Endodermal cell (in vitro differentiated cells): ENCODE data around the gene TLE5. TPM values are rescaled to one million over a fixed set of nuclear protein-coding genes. Genes with fewer than 3 reads are reported as not detected.

Source experiments
- DNase-seq: peaks from one replicate; pipeline ENCODE4 v3.0.0-alpha.2; 2017
- H3K27ac ChIP-seq: 2 replicates; pipeline ENCODE4 v1.5.1; 2013; ENCODE audit warnings: mild to moderate bottlenecking, low read depth, low read length, moderate library complexity
- H3K27me3 ChIP-seq: 2 replicates; pipeline ENCODE4 v1.6.1; 2013; ENCODE audit warnings: mild to moderate bottlenecking, low read length, moderate library complexity; ENCODE audit not compliant: insufficient read depth, control insufficient read depth, poor library complexity, severe bottlenecking
- H3K36me3 ChIP-seq: 2 replicates; pipeline ENCODE4 v1.7.0; 2013; ENCODE audit warnings: mild to moderate bottlenecking, low read length, moderate library complexity; ENCODE audit not compliant: control insufficient read depth, insufficient read depth
- H3K4me1 ChIP-seq: one replicate; pipeline ENCODE4 v1.7.0; 2013; ENCODE audit warnings: low read length; ENCODE audit not compliant: control insufficient read depth, insufficient read depth
- H3K4me3 ChIP-seq: 2 replicates; pipeline ENCODE4 v1.5.1; 2013; ENCODE audit warnings: mild to moderate bottlenecking, low read length, moderate library complexity
- H3K9ac ChIP-seq: 2 replicates; pipeline ENCODE4 v1.6.1; 2013; ENCODE audit warnings: mild to moderate bottlenecking, low read length, moderate library complexity; ENCODE audit not compliant: poor library complexity, severe bottlenecking; ENCODE audit errors: extremely low read depth
- H3K9me3 ChIP-seq: 2 replicates; pipeline ENCODE4 v1.6.1; 2013; ENCODE audit warnings: mild to moderate bottlenecking, low read length, moderate library complexity; ENCODE audit not compliant: control insufficient read depth
- H3K27ac Mint-ChIP-seq: 2 replicates; pipeline ENCODE4 v1.8.0; 2020; ENCODE audit warnings: mixed read lengths
- H3K27me3 Mint-ChIP-seq: 2 replicates; pipeline ENCODE4 v1.8.0; 2021; ENCODE audit warnings: mild to moderate bottlenecking, mixed read lengths; ENCODE audit not compliant: insufficient read depth
- H3K36me3 Mint-ChIP-seq: 2 replicates; pipeline ENCODE4 v1.8.0; 2020; ENCODE audit warnings: low read depth, mixed read lengths
- H3K4me1 Mint-ChIP-seq: 2 replicates; pipeline ENCODE4 v1.8.0; 2020; ENCODE audit warnings: mixed read lengths
- H3K4me3 Mint-ChIP-seq: 2 replicates; pipeline ENCODE4 v1.8.0; 2020; ENCODE audit warnings: mild to moderate bottlenecking, moderate library complexity, mixed read lengths
- H3K9me3 Mint-ChIP-seq: 2 replicates; pipeline ENCODE4 v1.8.0; 2020; ENCODE audit warnings: mild to moderate bottlenecking, mixed read lengths
- WGBS, 2 experiments: methylation state at CpG; one replicate each; pipeline versions ENCODE4 v1.1.5 to v1.1.7; 2013; ENCODE audit warnings: missing lambda C conversion rate in 2 of 2, mixed read lengths in 1 of 2; ENCODE audit not compliant: insufficient coverage in 1 of 2, insufficient read length in 1 of 2; 5-methylcytosine and 5-hydroxymethylcytosine counted together
- long read RNA-seq, 4 experiments: library from polyadenylated mRNA in 2 of 4; library from RNA in 1 of 4; library from capped mRNA in 1 of 4; stranded (forward) in 3 of 4; unstranded in 1 of 4; transcript quantifications; one replicate each; pipeline ENCODE4 v2.0.0, GENCODE V29; 2020 to 2021; ENCODE audit warnings: inconsistent platforms in 1 of 4
- polyA plus RNA-seq, 2 experiments: library from polyadenylated mRNA; stranded (reverse); fragments of 50-300 nt; gene quantifications; one replicate each; pipeline ENCODE4 v1.2.3, GENCODE V29; 2013
- total RNA-seq, 2 donors: library from RNA; stranded (reverse); fragmentation: NEBNext Ultra II Directional in 1 of 2; extraction: Animal tissue kit (Norgen Biotek cat#: 25700) in 1 of 2; gene quantifications; 2 replicates in 1 of 2; 3 replicates in 1 of 2; pipeline ENCODE4 v1.2.1, GENCODE V29; 2021
- TF ChIP-seq, protein P1 (sequence below): fragments of 200-600 bp; sonication (generic); conservative IDR thresholded peaks from 2 replicates; pipeline ENCODE4 v1.5.0; 2021; ENCODE audit warnings: antibody characterized with exemption, mild to moderate bottlenecking

The TLE5 gene, protein sequence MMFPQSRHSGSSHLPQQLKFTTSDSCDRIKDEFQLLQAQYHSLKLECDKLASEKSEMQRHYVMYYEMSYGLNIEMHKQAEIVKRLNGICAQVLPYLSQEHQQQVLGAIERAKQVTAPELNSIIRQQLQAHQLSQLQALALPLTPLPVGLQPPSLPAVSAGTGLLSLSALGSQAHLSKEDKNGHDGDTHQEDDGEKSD
- 100 to 1,000 TPM; 488 to 575 TPM for total RNA-seq
- polyA plus RNA-seq (2013, experiment 1 of 2) = 171 TPM
- 199 TPM for polyA plus RNA-seq (2013, experiment 2 of 2)
- long read RNA-seq, experiment 1, transcript AES-202 (7 exons, 1,608 nt) = major isoform, 63 of 282 reads
- long read RNA-seq, experiment 1, transcript AES-207 (6 exons, 942 nt) = minor isoform, 6 of 282 reads
- long read RNA-seq, experiment 1, partial matches to known transcripts = 17 of 282 reads
- long read RNA-seq, experiment 1, other reads (novel, unspliced or antisense) = 187 of 282 reads
- long read RNA-seq, experiment 2, transcript AES-207 (6 exons, 942 nt) = minor isoform, 23 of 816 reads
- long read RNA-seq, experiment 2, transcript AES-210 (3 exons, 1,100 nt) = minor isoform, 6 of 816 reads
- long read RNA-seq, experiment 2, transcript AES-202 (7 exons, 1,608 nt) = major isoform, 683 of 816 reads
- long read RNA-seq, experiment 2, transcript AES-201 (7 exons, 1,884 nt) = minor isoform, 25 of 816 reads
- long read RNA-seq, experiment 2, partial matches to known transcripts = 14 of 816 reads
- long read RNA-seq, experiment 2, other reads (novel, unspliced or antisense) = 61 of 816 reads
- long read RNA-seq, experiment 3, transcript AES-201 (7 exons, 1,884 nt) = major isoform, 38 of 102 reads
- long read RNA-seq, experiment 3, transcript AES-202 (7 exons, 1,608 nt) = minor isoform, 28 of 102 reads
- long read RNA-seq, experiment 3, transcript AES-207 (6 exons, 942 nt) = minor isoform, 15 of 102 reads
- long read RNA-seq, experiment 3, partial matches to known transcripts = 15 of 102 reads
- long read RNA-seq, experiment 3, other reads (novel, unspliced or antisense) = 4 of 102 reads
- long read RNA-seq, experiment 4, transcript AES-207 (6 exons, 942 nt) = minor isoform, 8 of 146 reads
- long read RNA-seq, experiment 4, transcript AES-201 (7 exons, 1,884 nt) = major isoform, 26 of 146 reads
- long read RNA-seq, experiment 4, transcript AES-210 (3 exons, 1,100 nt) = minor isoform, 6 of 146 reads
- long read RNA-seq, experiment 4, partial matches to known transcripts = 64 of 146 reads
- long read RNA-seq, experiment 4, other reads (novel, unspliced or antisense) = 35 of 146 reads

DNA sequence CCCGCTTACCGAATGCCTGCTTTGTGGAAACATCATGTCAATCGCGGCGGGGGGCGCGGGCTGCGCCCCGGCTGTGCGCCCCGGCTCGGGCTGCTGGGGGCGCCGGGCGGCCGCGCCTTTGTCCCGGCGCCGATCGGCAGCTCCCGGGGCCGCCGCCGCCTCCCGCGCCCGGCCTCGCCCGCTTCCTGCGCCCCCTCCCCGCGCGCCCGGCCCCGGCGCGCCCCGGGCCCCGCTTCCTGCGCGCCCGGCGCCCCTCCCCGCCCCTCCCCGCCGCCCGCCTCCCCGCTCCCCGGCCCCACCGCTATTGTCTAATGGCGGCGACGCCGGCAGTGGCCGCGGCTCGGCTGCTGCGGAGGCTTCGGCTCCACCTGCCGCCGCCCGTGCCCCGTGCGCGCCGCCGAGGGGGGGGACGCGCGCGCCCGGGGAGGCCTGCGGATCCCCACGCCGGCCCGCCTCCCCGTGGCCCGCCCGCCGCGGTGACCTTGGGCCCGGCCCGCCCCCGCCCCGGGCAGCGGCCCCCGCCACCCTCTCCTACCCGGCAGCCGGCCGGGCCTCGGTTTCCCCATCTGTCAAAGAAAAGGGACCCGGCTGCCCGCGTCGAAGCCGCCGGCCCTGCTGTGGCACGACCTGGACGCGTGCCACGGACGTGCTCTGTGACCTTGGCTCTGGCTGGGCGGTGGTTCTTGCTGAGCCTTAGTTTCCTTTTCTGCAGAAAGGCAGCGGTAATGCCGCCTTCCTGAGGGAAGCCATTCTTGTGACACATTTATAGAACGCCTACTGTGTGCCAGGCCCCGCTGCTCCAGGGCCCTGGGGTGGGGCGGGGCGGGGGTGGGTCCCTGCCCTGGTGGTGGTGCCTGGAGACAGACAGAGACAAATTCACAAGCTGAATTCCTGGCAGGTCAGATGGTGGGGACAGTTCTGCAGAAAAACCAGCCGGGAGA, at the start of gene TLE5:
Gene TLE5 (minus strand): TSS at position 331 of the 941 bp plus-strand sequence. CDS start 295 bp downstream, at position 36.
- Histone ChIP-seq H3K4me1 (no peaks in the 10 kb centered on the region), H3K9me3 (no peaks in the 10 kb centered on the region), H3K27me3 (no peaks in the 10 kb centered on the region), H3K9ac (peak within 1 kb of the TSS; percentile 69), H3K36me3 (peaks cover 34% of the 10 kb centered on the region), H3K4me3 (peak within 1 kb of the TSS; percentile 87), H3K27ac (no peak within 1 kb of the TSS)
- Mint-ChIP-seq H3K36me3 (peaks cover 30% of the 10 kb centered on the region), H3K4me1 (peaks cover 21% of the 10 kb centered on the region), H3K27ac (peak within 1 kb of the TSS; percentile 74), H3K9me3 (no peaks in the 10 kb centered on the region), H3K4me3 (peak within 1 kb of the TSS; percentile 72), H3K27me3 (no peaks in the 10 kb centered on the region)
- DNase-seq = peak; percentile 75
- TF ChIP-seq, protein P1, sequence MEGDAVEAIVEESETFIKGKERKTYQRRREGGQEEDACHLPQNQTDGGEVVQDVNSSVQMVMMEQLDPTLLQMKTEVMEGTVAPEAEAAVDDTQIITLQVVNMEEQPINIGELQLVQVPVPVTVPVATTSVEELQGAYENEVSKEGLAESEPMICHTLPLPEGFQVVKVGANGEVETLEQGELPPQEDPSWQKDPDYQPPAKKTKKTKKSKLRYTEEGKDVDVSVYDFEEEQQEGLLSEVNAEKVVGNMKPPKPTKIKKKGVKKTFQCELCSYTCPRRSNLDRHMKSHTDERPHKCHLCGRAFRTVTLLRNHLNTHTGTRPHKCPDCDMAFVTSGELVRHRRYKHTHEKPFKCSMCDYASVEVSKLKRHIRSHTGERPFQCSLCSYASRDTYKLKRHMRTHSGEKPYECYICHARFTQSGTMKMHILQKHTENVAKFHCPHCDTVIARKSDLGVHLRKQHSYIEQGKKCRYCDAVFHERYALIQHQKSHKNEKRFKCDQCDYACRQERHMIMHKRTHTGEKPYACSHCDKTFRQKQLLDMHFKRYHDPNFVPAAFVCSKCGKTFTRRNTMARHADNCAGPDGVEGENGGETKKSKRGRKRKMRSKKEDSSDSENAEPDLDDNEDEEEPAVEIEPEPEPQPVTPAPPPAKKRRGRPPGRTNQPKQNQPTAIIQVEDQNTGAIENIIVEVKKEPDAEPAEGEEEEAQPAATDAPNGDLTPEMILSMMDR = peak; percentile 32
- 4 to 11% methylated on average over 29 to 96 of the region's 111 CpGs for WGBS, 2 experiments

DNA sequence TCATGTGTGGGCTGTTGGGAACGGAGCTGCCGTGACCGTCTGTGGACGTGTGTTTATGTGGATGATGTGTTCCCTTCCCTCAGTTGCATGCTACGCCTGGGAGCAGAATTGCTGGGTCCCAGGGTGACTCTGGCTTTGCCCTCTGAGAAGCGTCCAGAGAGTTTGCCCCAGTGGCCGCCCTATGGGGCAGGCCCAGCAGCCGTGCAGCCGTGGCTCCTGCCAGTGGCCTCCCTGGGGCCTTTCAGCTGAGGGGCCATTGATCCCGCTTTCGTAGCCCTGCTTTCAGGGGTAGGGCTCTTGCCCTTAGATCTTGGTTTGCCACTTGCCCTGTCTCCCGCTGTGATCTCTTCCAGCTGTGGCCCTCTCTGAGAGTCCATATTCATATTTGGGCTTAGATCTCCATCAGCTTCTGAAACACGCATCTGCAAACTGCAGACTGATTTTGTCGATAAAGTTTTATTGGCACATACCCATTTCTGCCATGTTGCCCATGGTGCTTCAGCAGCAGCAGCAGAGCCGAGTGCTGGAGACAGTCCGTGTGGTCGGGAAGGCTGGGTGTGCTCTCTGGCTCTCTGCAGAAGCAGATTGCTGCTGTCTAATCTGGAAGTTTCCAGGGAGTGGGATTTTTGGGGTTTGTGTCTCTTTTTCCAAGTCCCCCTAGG, 49.4 kb upstream of the TLE5 start:
- H3K4me1 ChIP-seq = no peaks in the 10 kb centered on the region
- no peak overlapping the region for H3K4me3 Mint-ChIP-seq
- H3K27ac ChIP-seq = no peak overlapping the region
- peaks cover 14% of the 10 kb centered on the region for H3K4me1 Mint-ChIP-seq
- WGBS, 2 experiments = 93 to 94% methylated on average over 12 to 17 of the region's 17 CpGs
- no peak overlapping the region for H3K4me3 ChIP-seq
- H3K27me3 ChIP-seq = no peaks in the 10 kb centered on the region
- H3K27ac Mint-ChIP-seq = no peak overlapping the region
- no peaks in the 10 kb centered on the region for H3K9me3 ChIP-seq
- TF ChIP-seq, protein P1 = no peak
- H3K9me3 Mint-ChIP-seq = no peaks in the 10 kb centered on the region
- H3K36me3 Mint-ChIP-seq = peaks cover 8% of the 10 kb centered on the region
- no peaks in the 10 kb centered on the region for H3K27me3 Mint-ChIP-seq
- no peak overlapping the region for H3K9ac ChIP-seq
- peaks cover 9% of the 10 kb centered on the region for H3K36me3 ChIP-seq
- no peak for DNase-seq
